ENCODE data around the gene DSCAML1.

The DSCAML1 gene

GRCh38 chr11:117834838-117835443 lies 37.9 kb upstream of the DSCAML1 start:
- no peak overlapping the region for H4K8ac ChIP-seq (ENCODE audit: low read depth, low read length)
- no peak overlapping the region for H4K91ac ChIP-seq (ENCODE audit: low read depth, low read length)
- no peak overlapping the region for H3K23ac ChIP-seq (ENCODE audit: low read length)
- H3K4ac ChIP-seq (ENCODE audit: low read depth, low read length), result no peak overlapping the region
- no peak overlapping the region for H2AFZ ChIP-seq (ENCODE audit: insufficient read depth, low read length, poor library complexity)
- no peaks in the 10 kb centered on the region for H3K79me2 ChIP-seq (ENCODE audit: control insufficient read depth, insufficient read depth, low read length, poor library complexity)
- H3K27ac ChIP-seq (ENCODE audit: low read depth, low read length), result no peak overlapping the region
- no peak overlapping the region for H3K18ac ChIP-seq (ENCODE audit: low read length)
- DNase-seq, result no peak
- H2BK120ac ChIP-seq (ENCODE audit: insufficient read depth, low read length, poor library complexity), result no peak overlapping the region
- no peaks in the 10 kb centered on the region for H3K79me1 ChIP-seq (ENCODE audit: low read length)
- H4K12ac ChIP-seq (ENCODE audit: low read depth, low read length), result no peak overlapping the region
- H3K36me3 ChIP-seq (ENCODE audit: control insufficient read depth in 1 of 2, insufficient read depth in 2 of 2, low read length in 2 of 2), result no peaks in the 10 kb centered on the region
- no peaks in the 10 kb centered on the region for H3K27me3 ChIP-seq (ENCODE audit: insufficient read depth, low read length)
- H3K9ac ChIP-seq (ENCODE audit: low read length), result no peak overlapping the region
- H3K14ac ChIP-seq (ENCODE audit: low read length), result no peak overlapping the region
- peaks cover 2% of the 10 kb centered on the region for H3K9me3 ChIP-seq (ENCODE audit: insufficient read depth, low read depth, low read length)
- H3K4me1 ChIP-seq (ENCODE audit: control insufficient read depth in 1 of 2, insufficient read depth in 2 of 2, low read length in 2 of 2), result peaks cover 2 to 5% of the 10 kb centered on the region in 2 experiments
- no peak overlapping the region for H2BK5ac ChIP-seq (ENCODE audit: low read depth, low read length, poor library complexity)
- no peak overlapping the region for H2BK12ac ChIP-seq (ENCODE audit: low read length)
- no peak overlapping the region for H3K4me3 ChIP-seq (ENCODE audit: low read depth, low read length)
- no peak overlapping the region for H2AK5ac ChIP-seq (ENCODE audit: low read length)
- WGBS (ENCODE audit: extremely low coverage, insufficient coverage, insufficient read length), result no CpG with 5 or more reads among the region's 17 CpGs
- H3K4me2 ChIP-seq (ENCODE audit: low read length), result no peak overlapping the region

GRCh38 chr11:117834068-117834810 lies 37.2 kb upstream of the DSCAML1 start:
- H2BK12ac ChIP-seq (ENCODE audit: low read length), result no peak overlapping the region
- H3K18ac ChIP-seq (ENCODE audit: low read length), result no peak overlapping the region
- H3K27ac ChIP-seq (ENCODE audit: low read depth, low read length), result no peak overlapping the region

GRCh38 chr11:117833401-117833891 lies 36.4 kb upstream of the DSCAML1 start:
- no peak overlapping the region for H4K8ac ChIP-seq (ENCODE audit: low read depth, low read length)
- no peak overlapping the region for H2AFZ ChIP-seq (ENCODE audit: insufficient read depth, low read length, poor library complexity)
- no peak overlapping the region for H3K23ac ChIP-seq (ENCODE audit: low read length)
- H2BK5ac ChIP-seq (ENCODE audit: low read depth, low read length, poor library complexity), result no peak overlapping the region
- no peaks in the 10 kb centered on the region for H3K36me3 ChIP-seq (ENCODE audit: control insufficient read depth in 1 of 2, insufficient read depth in 2 of 2, low read length in 2 of 2)
- no peak overlapping the region for H3K27ac ChIP-seq (ENCODE audit: low read depth, low read length)
- H3K9me3 ChIP-seq (ENCODE audit: insufficient read depth, low read depth, low read length), result peaks cover 2% of the 10 kb centered on the region
- H2BK120ac ChIP-seq (ENCODE audit: insufficient read depth, low read length, poor library complexity), result no peak overlapping the region
- H3K79me1 ChIP-seq (ENCODE audit: low read length), result no peaks in the 10 kb centered on the region
- no peak overlapping the region for H3K4ac ChIP-seq (ENCODE audit: low read depth, low read length)
- H3K27me3 ChIP-seq (ENCODE audit: insufficient read depth, low read length), result no peaks in the 10 kb centered on the region
- no peak overlapping the region for H3K4me2 ChIP-seq (ENCODE audit: low read length)
- H2BK12ac ChIP-seq (ENCODE audit: low read length), result no peak overlapping the region
- H4K12ac ChIP-seq (ENCODE audit: low read depth, low read length), result no peak overlapping the region
- peaks cover 7 to 8% of the 10 kb centered on the region in 2 experiments for H3K4me1 ChIP-seq (ENCODE audit: control insufficient read depth in 1 of 2, insufficient read depth in 2 of 2, low read length in 2 of 2)
- no peak overlapping the region for H3K18ac ChIP-seq (ENCODE audit: low read length)
- WGBS (ENCODE audit: extremely low coverage, insufficient coverage, insufficient read length), result no CpG with 5 or more reads among the region's 7 CpGs
- DNase-seq, result no peak
- H3K79me2 ChIP-seq (ENCODE audit: control insufficient read depth, insufficient read depth, low read length, poor library complexity), result no peaks in the 10 kb centered on the region
- H4K91ac ChIP-seq (ENCODE audit: low read depth, low read length), result no peak overlapping the region
- no peak overlapping the region for H2AK5ac ChIP-seq (ENCODE audit: low read length)
- no peak overlapping the region for H3K4me3 ChIP-seq (ENCODE audit: low read depth, low read length)
- H3K14ac ChIP-seq (ENCODE audit: low read length), result no peak overlapping the region
- no peak overlapping the region for H3K9ac ChIP-seq (ENCODE audit: low read length)

More at GRCh38 chr11:117834068-117834810, 37.2 kb upstream of the DSCAML1 start:
- no peak overlapping the region for H3K4ac ChIP-seq (ENCODE audit: low read depth, low read length)
- peaks cover 2 to 5% of the 10 kb centered on the region in 2 experiments for H3K4me1 ChIP-seq (ENCODE audit: control insufficient read depth in 1 of 2, insufficient read depth in 2 of 2, low read length in 2 of 2)
- H3K14ac ChIP-seq (ENCODE audit: low read length), result no peak overlapping the region
- H3K23ac ChIP-seq (ENCODE audit: low read length), result no peak overlapping the region
- no peak overlapping the region for H2BK5ac ChIP-seq (ENCODE audit: low read depth, low read length, poor library complexity)
- no peaks in the 10 kb centered on the region for H3K27me3 ChIP-seq (ENCODE audit: insufficient read depth, low read length)
- H3K9ac ChIP-seq (ENCODE audit: low read length), result no peak overlapping the region
- no peak overlapping the region for H4K91ac ChIP-seq (ENCODE audit: low read depth, low read length)
- H3K36me3 ChIP-seq (ENCODE audit: control insufficient read depth in 1 of 2, insufficient read depth in 2 of 2, low read length in 2 of 2), result no peaks in the 10 kb centered on the region
- H4K12ac ChIP-seq (ENCODE audit: low read depth, low read length), result no peak overlapping the region
- H3K79me1 ChIP-seq (ENCODE audit: low read length), result no peaks in the 10 kb centered on the region
- H2BK120ac ChIP-seq (ENCODE audit: insufficient read depth, low read length, poor library complexity), result no peak overlapping the region
- no CpG with 5 or more reads among the region's 6 CpGs for WGBS (ENCODE audit: extremely low coverage, insufficient coverage, insufficient read length)
- H3K4me3 ChIP-seq (ENCODE audit: low read depth, low read length), result no peak overlapping the region
- H2AK5ac ChIP-seq (ENCODE audit: low read length), result no peak overlapping the region
- H3K9me3 ChIP-seq (ENCODE audit: insufficient read depth, low read depth, low read length), result peaks cover 2% of the 10 kb centered on the region
- no peak overlapping the region for H2AFZ ChIP-seq (ENCODE audit: insufficient read depth, low read length, poor library complexity)
- no peak overlapping the region for H3K4me2 ChIP-seq (ENCODE audit: low read length)
- H4K8ac ChIP-seq (ENCODE audit: low read depth, low read length), result no peak overlapping the region
- H3K79me2 ChIP-seq (ENCODE audit: control insufficient read depth, insufficient read depth, low read length, poor library complexity), result no peaks in the 10 kb centered on the region
- no peak for DNase-seq

GRCh38 chr11:117832511-117832910 lies 35.5 kb upstream of the DSCAML1 start:
- WGBS (ENCODE audit: extremely low coverage, insufficient coverage, insufficient read length), result no CpG with 5 or more reads among the region's 8 CpGs
- Histone ChIP-seq H4K8ac (ENCODE audit: low read depth, low read length) (no peak overlapping the region), H3K14ac (ENCODE audit: low read length) (no peak overlapping the region), H3K4me1 (ENCODE audit: control insufficient read depth in 1 of 2, insufficient read depth in 2 of 2, low read length in 2 of 2) (peaks cover 8 to 9% of the 10 kb centered on the region in 2 experiments), H4K12ac (ENCODE audit: low read depth, low read length) (no peak overlapping the region), H2BK12ac (ENCODE audit: low read length) (no peak overlapping the region), H3K27me3 (ENCODE audit: insufficient read depth, low read length) (no peaks in the 10 kb centered on the region), H3K4ac (ENCODE audit: low read depth, low read length) (no peak overlapping the region), H3K79me2 (ENCODE audit: control insufficient read depth, insufficient read depth, low read length, poor library complexity) (no peaks in the 10 kb centered on the region), H3K36me3 (ENCODE audit: control insufficient read depth in 1 of 2, insufficient read depth in 2 of 2, low read length in 2 of 2) (no peaks in the 10 kb centered on the region), H3K27ac (ENCODE audit: low read depth, low read length) (no peak overlapping the region), H3K79me1 (ENCODE audit: low read length) (no peaks in the 10 kb centered on the region), H2BK120ac (ENCODE audit: insufficient read depth, low read length, poor library complexity) (no peak overlapping the region), H2AFZ (ENCODE audit: insufficient read depth, low read length, poor library complexity) (no peak overlapping the region), H3K9me3 (ENCODE audit: insufficient read depth, low read depth, low read length) (peaks cover 2% of the 10 kb centered on the region), H4K91ac (ENCODE audit: low read depth, low read length) (no peak overlapping the region), H2AK5ac (ENCODE audit: low read length) (no peak overlapping the region), H2BK5ac (ENCODE audit: low read depth, low read length, poor library complexity) (no peak overlapping the region), H3K23ac (ENCODE audit: low read length) (no peak overlapping the region), H3K4me2 (ENCODE audit: low read length) (no peak overlapping the region), H3K4me3 (ENCODE audit: low read depth, low read length) (no peak overlapping the region), H3K18ac (ENCODE audit: low read length) (no peak overlapping the region), H3K9ac (ENCODE audit: low read length) (no peak overlapping the region)
- DNase-seq, result no peak
